Measurements from ENCODE around the gene WIPF2.

- TF ChIP-seq, protein P1, sequence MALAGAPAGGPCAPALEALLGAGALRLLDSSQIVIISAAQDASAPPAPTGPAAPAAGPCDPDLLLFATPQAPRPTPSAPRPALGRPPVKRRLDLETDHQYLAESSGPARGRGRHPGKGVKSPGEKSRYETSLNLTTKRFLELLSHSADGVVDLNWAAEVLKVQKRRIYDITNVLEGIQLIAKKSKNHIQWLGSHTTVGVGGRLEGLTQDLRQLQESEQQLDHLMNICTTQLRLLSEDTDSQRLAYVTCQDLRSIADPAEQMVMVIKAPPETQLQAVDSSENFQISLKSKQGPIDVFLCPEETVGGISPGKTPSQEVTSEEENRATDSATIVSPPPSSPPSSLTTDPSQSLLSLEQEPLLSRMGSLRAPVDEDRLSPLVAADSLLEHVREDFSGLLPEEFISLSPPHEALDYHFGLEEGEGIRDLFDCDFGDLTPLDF (CRISPR knock-in tag; IDR thresholded peaks at IDR 0.05), result no peak
- TF ChIP-seq, protein P2, sequence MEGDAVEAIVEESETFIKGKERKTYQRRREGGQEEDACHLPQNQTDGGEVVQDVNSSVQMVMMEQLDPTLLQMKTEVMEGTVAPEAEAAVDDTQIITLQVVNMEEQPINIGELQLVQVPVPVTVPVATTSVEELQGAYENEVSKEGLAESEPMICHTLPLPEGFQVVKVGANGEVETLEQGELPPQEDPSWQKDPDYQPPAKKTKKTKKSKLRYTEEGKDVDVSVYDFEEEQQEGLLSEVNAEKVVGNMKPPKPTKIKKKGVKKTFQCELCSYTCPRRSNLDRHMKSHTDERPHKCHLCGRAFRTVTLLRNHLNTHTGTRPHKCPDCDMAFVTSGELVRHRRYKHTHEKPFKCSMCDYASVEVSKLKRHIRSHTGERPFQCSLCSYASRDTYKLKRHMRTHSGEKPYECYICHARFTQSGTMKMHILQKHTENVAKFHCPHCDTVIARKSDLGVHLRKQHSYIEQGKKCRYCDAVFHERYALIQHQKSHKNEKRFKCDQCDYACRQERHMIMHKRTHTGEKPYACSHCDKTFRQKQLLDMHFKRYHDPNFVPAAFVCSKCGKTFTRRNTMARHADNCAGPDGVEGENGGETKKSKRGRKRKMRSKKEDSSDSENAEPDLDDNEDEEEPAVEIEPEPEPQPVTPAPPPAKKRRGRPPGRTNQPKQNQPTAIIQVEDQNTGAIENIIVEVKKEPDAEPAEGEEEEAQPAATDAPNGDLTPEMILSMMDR (IDR thresholded peaks at IDR 0.05), result no peak
- TF ChIP-seq NFE2L1 (CRISPR knock-in tag; IDR thresholded peaks at IDR 0.05) (no peak), FOXP1 (CRISPR knock-in tag; IDR thresholded peaks at IDR 0.05; ENCODE audit: borderline replicate concordance) (no peak), ZNF232 (CRISPR knock-in tag; IDR thresholded peaks at IDR 0.05) (no peak), CREM (CRISPR knock-in tag; IDR thresholded peaks at IDR 0.05) (no peak), ZNF263 (CRISPR knock-in tag; IDR thresholded peaks at IDR 0.05; ENCODE audit: low read depth) (no peak), ESRRA (CRISPR knock-in tag; IDR thresholded peaks at IDR 0.05; ENCODE audit: borderline replicate concordance) (no peak), SOX15 (CRISPR knock-in tag; IDR thresholded peaks at IDR 0.05) (no peak), SP1 (CRISPR knock-in tag; conservative IDR thresholded peaks at IDR 0.05) (no peak)
- TF ChIP-seq, protein P3, sequence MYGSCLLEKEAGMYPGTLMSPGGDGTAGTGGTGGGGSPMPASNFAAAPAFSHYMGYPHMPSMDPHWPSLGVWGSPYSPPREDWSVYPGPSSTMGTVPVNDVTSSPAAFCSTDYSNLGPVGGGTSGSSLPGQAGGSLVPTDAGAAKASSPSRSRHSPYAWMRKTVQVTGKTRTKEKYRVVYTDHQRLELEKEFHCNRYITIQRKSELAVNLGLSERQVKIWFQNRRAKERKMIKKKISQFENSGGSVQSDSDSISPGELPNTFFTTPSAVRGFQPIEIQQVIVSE (CRISPR knock-in tag; IDR thresholded peaks at IDR 0.05; ENCODE audit: borderline replicate concordance), result no peak
- TF ChIP-seq, protein P4, sequence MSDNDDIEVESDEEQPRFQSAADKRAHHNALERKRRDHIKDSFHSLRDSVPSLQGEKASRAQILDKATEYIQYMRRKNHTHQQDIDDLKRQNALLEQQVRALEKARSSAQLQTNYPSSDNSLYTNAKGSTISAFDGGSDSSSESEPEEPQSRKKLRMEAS (CRISPR knock-in tag; IDR thresholded peaks at IDR 0.05), result no peak
These were observed 23.7 kb downstream of the WIPF2 start for GRCh38 chr17:40242774-40243173.

Measured in WTC11 (cell line).